Fibroblast of the aortic adventitia (primary cell): ENCODE data around the gene GUCY2C. TPM values are rescaled to one million over a fixed set of nuclear protein-coding genes. Genes with fewer than 3 reads are reported as not detected.
A peak's percentile ranks its signal among the peaks of the same experiment; 100 is the strongest.

Source experiments
- DNase-seq: peaks from one replicate; pipeline ENCODE4 v3.0.0-alpha.2; 2010; ENCODE audit warnings: low read depth
- H3K4me3 ChIP-seq: 2 replicates; pipeline ENCODE4 v1.5.1; 2011; ENCODE audit warnings: low read depth, mild to moderate bottlenecking, control low read depth, low read length, moderate library complexity
- total RNA-seq: library from RNA; depleted of rRNA; stranded (reverse); fragments of >200 nt; gene quantifications from 2 replicates; pipeline ENCODE4 v1.2.3, GENCODE V29; 2012; ENCODE audit warnings: low replicate concordance
- TF ChIP-seq, protein P1 (sequence below): IDR thresholded peaks from 2 replicates; pipeline ENCODE4 v1.5.1; 2011; ENCODE audit warnings: mild to moderate bottlenecking, low read length, control low read depth, inconsistent platforms; ENCODE audit not compliant: insufficient read depth

Gene GUCY2C
- total RNA-seq, 1 donor = not detected

- peak; percentile 50 for DNase-seq
- TF ChIP-seq, protein P1, sequence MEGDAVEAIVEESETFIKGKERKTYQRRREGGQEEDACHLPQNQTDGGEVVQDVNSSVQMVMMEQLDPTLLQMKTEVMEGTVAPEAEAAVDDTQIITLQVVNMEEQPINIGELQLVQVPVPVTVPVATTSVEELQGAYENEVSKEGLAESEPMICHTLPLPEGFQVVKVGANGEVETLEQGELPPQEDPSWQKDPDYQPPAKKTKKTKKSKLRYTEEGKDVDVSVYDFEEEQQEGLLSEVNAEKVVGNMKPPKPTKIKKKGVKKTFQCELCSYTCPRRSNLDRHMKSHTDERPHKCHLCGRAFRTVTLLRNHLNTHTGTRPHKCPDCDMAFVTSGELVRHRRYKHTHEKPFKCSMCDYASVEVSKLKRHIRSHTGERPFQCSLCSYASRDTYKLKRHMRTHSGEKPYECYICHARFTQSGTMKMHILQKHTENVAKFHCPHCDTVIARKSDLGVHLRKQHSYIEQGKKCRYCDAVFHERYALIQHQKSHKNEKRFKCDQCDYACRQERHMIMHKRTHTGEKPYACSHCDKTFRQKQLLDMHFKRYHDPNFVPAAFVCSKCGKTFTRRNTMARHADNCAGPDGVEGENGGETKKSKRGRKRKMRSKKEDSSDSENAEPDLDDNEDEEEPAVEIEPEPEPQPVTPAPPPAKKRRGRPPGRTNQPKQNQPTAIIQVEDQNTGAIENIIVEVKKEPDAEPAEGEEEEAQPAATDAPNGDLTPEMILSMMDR = peak; percentile 52
- H3K4me3 ChIP-seq = no peak overlapping the region
Observed at GRCh38 chr12:14618983-14619382, 77.4 kb downstream of the GUCY2C start.

- TF ChIP-seq, protein P1 = no peak
- no peak for DNase-seq
- no peak overlapping the region for H3K4me3 ChIP-seq
Observed at GRCh38 chr12:14614704-14615121, 81.7 kb downstream of the GUCY2C start.

- TF ChIP-seq, protein P1 = no peak
- no peak overlapping the region for H3K4me3 ChIP-seq
- DNase-seq = no peak
Observed at GRCh38 chr12:14613718-14614117, 82.7 kb downstream of the GUCY2C start.

DNA sequence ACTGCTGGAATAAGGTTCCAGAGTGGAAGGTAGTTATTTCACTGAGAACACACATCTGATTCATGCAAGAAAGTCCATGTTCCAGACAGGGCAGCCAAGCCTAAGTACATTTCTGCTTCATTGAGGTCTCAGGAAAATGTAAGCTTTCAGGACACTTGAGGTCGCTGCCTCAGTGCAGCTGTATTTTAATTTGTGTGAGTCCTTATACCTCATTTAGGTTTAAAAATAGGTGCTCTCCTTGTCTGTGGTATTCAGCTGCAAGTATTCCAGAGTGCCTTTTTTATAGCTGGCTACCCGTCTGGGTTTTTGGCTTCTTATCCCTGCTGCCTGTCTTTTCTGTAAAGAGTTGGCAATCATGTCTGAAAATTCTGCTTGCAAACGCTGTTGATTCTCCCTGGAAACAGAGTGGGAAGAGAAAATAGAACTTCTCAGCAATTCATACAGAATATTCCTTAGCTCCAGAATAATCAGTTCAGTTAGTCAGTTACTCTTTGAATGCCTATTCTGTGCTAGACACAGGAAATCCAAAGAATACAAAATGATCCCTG lies 83.4 kb downstream of the GUCY2C start:
- TF ChIP-seq, protein P1 = no peak
- DNase-seq = no peak
- no peak overlapping the region for H3K4me3 ChIP-seq

- TF ChIP-seq, protein P1 = no peak
- no peak for DNase-seq
- no peak overlapping the region for H3K4me3 ChIP-seq
Observed at GRCh38 chr12:14612250-14612649, 84.1 kb downstream of the GUCY2C start.

- DNase-seq = no peak
- no peak overlapping the region for H3K4me3 ChIP-seq
- TF ChIP-seq, protein P1 = no peak
Observed at GRCh38 chr12:14611640-14612203, 84.7 kb downstream of the GUCY2C start.

DNA sequence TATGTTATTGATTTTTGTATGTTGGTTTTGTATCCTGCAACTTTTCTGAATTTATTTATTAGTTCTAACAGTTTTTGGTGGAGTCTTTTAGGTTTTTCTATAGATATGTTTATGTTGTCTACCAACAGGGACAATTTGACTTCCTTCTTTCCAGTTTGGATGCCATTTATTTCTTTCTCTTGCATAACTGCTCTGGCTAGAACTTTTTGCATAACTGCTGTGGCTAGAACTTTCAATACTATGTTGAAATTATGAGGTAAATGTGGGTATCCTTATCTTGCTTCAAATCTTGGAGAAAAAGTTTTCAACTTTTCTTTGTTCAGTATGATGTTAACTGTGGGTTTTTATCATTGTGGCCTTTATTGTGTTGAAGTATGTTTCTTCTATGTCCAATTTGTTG lies 88.8 kb downstream of the GUCY2C start:
- TF ChIP-seq, protein P1 = no peak
- DNase-seq = no peak
- no peak overlapping the region for H3K4me3 ChIP-seq
